ENCODE measurements around the gene ZFYVE28. TPM values are rescaled to one million over a fixed set of nuclear protein-coding genes. Genes with fewer than 3 reads are reported as not detected.

ZFYVE28 gene
- total RNA-seq, 4 donors from 2014 or later: 8.5 to 15.0 (median 11.7) TPM

DNA sequence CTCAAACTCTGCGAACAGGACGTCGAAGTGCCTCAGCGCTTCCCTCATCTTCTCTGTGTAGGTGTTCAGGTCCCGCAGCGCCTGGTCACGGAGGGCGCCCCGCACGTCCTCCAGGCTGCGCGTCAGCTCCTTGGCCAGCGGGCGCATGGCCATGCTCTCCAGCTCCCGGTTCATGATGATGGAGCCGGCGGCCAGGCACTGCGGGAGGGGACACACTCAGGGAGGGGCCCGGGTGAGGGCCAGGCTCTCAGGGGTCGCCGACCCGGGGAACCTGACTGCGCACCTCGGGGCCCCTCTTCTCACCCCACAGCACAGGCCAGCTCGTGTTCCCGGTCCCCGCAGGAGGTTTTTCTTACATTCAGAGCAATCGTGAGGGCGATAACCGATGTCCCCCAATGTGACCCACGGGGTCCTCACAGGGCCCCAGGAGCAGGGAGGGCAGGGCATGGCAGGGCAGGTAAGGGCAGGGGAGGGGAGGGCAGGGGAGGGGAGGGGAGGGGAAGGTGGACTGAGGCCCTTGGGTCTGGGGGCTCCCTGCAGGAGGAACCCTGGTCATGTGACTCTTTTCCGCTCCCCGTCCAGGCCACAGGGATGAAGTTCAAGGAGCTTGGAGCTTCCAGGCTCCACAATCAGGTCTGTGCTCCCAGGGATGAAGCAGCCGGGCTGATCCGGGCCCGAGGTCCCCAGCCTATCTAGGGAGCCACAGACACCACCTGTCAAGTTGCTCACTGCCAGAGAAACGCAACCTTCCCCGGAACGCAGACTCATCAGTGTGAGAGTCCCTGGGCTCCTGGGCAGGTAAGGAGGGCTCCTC, 78.8 kb downstream of the ZFYVE28 start:
- TF ChIP-seq CTCF (IDR thresholded peaks at IDR 0.05; ENCODE audit: low read depth): no peak

DNA sequence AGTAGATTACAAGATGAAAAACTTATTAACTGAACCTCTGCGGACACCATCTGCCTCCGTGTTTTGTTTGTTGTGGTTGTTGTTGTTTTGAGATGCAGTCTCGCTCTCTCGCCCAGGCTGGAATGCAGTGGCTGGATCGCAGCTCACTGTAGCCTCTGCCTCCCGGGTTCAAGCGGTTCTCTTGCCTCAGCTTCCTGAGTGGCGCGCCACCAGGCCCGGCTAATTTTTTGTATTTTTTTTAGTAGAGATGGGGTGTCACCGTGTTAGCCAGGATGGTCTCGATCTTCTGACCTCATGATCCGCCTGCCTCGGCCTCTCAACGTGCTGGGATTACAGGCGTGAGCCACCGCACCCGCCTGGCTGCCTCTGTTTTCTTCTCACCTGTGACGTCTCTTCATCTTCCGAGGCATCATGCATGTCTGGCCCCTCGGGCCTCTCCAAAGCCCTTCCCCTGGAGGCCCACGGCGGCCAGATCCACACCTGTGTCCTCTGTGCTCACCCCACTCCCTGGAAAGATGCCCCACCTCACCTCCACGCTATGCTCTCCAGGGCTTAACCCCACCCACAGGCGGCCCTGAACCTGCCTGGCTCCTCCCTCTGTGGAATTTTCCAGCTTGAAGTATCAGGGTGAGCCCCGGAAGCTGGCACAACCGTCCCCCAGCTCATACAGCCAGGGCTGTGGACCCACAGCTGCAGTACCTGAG, 79.5 kb downstream of the ZFYVE28 start:
- TF ChIP-seq CTCF (IDR thresholded peaks at IDR 0.05; ENCODE audit: low read depth): no peak

DNA sequence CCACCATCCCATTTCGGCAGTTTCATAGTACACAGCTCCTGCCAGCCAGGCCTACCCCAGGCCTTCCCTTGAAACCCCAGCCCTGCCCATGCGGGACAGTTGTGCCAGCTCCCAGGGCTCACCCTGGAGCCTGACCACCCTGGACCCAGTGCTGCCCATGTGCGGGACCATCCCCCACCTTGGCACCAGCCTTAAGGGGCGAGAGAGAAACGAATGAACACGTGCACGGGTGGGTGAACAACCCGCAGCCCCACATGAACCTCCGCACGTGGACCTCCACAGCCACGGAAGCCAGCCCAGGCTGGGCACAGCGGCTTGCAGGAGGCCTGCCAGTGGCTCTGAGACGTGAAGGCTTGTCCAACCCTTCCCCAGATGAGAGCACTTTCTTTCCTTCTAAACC, 80.5 kb downstream of the ZFYVE28 start:
- no peak for TF ChIP-seq CTCF (IDR thresholded peaks at IDR 0.05; ENCODE audit: low read depth)

DNA sequence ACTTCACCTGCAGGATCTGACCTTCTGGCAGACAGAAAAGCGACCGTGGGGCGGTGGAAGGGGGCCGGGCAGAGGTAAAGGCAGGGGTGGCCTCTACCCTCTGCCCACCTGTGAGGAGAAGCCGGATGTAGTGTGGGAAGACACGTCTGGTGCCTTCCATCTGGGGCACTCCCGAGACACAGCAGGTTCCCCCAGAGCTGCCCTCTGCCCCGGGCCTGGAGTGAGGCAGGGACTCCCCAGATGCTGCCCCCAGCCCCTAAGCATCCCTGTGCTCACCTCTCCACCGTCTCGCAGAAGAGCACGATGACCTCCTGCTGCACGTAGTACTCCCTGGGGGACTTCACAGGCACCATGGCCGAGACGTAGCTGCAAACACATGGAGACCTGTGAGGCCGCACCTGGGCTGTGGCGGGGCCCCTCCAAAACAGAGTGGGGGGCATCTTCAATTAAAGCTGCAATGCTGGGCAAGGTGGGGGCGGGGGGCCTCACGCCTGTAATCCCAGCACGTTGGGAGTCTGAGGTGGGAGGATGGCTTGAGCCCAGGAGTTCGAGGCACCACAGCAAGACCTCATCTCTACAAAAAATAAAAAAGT, 81.2 kb downstream of the ZFYVE28 start:
- TF ChIP-seq CTCF (IDR thresholded peaks at IDR 0.05; ENCODE audit: low read depth): no peak

GRCh38 chr4:2336659-2337058, 81.8 kb downstream of the ZFYVE28 start:
- no peak for TF ChIP-seq CTCF (IDR thresholded peaks at IDR 0.05; ENCODE audit: low read depth)

- TF ChIP-seq CTCF (IDR thresholded peaks at IDR 0.05; ENCODE audit: low read depth): no peak
Measured at GRCh38 chr4:2335729-2336101, 82.7 kb downstream of the ZFYVE28 start.
